ENCODE data around the gene BRD9.

DNA sequence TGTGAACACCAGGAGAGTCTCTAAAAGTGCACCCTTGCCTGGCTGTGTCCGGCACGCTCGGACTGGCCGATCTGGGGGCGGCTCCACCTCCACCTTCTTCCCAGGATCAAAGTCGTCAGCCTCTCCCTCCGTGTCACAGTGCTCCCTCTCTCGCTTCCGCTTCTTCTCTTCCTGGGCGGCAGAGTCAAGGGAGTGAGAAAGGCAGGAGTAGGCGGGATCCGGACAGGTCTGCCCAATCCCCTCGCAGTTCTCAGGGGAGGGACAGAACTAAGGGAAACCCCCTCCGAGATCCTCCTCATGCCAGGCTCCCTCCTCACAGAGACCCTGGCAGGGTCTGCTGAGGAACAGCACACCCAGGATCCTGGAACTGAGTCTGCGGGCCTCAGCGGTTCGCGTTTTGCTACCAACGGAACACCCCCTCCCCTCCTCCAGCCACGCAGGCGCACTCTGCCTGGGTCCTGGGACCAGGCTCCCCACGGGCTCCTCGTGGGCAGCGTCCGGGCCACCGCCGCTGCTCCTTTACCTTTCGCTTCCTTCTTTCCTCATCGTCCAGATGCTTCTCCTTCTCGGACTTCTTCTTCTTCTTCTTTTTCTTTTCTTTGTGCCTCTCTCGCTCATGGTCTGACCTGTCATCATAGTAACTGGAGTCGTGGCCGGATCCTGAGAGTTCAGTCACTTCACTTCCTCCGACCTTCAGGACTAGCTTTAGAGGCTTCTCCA lies 1.3 kb downstream of the BRD9 start:
- TF ChIP-seq, protein P1, sequence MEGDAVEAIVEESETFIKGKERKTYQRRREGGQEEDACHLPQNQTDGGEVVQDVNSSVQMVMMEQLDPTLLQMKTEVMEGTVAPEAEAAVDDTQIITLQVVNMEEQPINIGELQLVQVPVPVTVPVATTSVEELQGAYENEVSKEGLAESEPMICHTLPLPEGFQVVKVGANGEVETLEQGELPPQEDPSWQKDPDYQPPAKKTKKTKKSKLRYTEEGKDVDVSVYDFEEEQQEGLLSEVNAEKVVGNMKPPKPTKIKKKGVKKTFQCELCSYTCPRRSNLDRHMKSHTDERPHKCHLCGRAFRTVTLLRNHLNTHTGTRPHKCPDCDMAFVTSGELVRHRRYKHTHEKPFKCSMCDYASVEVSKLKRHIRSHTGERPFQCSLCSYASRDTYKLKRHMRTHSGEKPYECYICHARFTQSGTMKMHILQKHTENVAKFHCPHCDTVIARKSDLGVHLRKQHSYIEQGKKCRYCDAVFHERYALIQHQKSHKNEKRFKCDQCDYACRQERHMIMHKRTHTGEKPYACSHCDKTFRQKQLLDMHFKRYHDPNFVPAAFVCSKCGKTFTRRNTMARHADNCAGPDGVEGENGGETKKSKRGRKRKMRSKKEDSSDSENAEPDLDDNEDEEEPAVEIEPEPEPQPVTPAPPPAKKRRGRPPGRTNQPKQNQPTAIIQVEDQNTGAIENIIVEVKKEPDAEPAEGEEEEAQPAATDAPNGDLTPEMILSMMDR (IDR thresholded peaks at IDR 0.05) = no peak
- TF ChIP-seq POLR2A (IDR thresholded peaks at IDR 0.05) = no peak

Measured in adrenal gland (tissue), 5 donors.